SU-DHL-6 (cell line): ENCODE data around the gene QPRT.
"Not testable (repeated sequence)": the region's sequence is repeated elsewhere in the genome, so short reads cannot be mapped to it uniquely, and the experiment has no call there.

Source experiments
- H2AFZ ChIP-seq: fragments of 200-600 bp; sonication (generic); 2 replicates; pipeline ENCODE4 v1.6.1; 2014; ENCODE audit warnings: low read depth, mild to moderate bottlenecking, moderate library complexity, mixed read lengths, antibody characterized with exemption, low read length; ENCODE audit not compliant: severe bottlenecking
- H3F3A ChIP-seq: fragments of 200-600 bp; shearing (Covaris generic); 2 replicates; pipeline ENCODE4 v1.6.0; 2016; ENCODE audit warnings: antibody characterized with exemption, mild to moderate bottlenecking; ENCODE audit not compliant: insufficient read depth
- H3K27ac ChIP-seq: fragments of 200-600 bp; sonication (generic); 2 replicates; pipeline ENCODE4 v1.5.1; 2016; ENCODE audit warnings: low read depth, mild to moderate bottlenecking, low read length, moderate library complexity, mixed read lengths
- H3K27me3 ChIP-seq: fragments of 200-600 bp; sonication (generic), shearing (Covaris generic); 2 replicates; pipeline ENCODE4 v1.6.0; 2014; ENCODE audit warnings: mild to moderate bottlenecking, low read length
- H3K36me3 ChIP-seq: fragments of 200-600 bp; sonication (generic); 2 replicates; pipeline ENCODE4 v1.6.1; 2014; ENCODE audit warnings: mild to moderate bottlenecking, low read length, mixed read lengths
- H3K4me2 ChIP-seq: fragments of 300-600, 200-600 bp; shearing (Covaris generic), sonication (generic); 2 replicates; pipeline ENCODE4 v1.6.0; 2014; ENCODE audit warnings: low read length, low read depth, mild to moderate bottlenecking; ENCODE audit not compliant: poor library complexity, severe bottlenecking
- H3K4me3 ChIP-seq: fragments of 200-600 bp; sonication (generic); 2 replicates; pipeline ENCODE4 v1.5.1; 2014; ENCODE audit warnings: antibody characterized with exemption, low read length, mild to moderate bottlenecking, mixed read lengths; ENCODE audit not compliant: insufficient read depth, poor library complexity, severe bottlenecking
- H3K79me2 ChIP-seq: fragments of 200-600 bp; sonication (generic); 2 replicates; pipeline ENCODE4 v1.6.1; 2014; ENCODE audit warnings: mild to moderate bottlenecking, low read length, moderate library complexity; ENCODE audit not compliant: insufficient read depth
- H3K9ac ChIP-seq: fragments of 200-600 bp; sonication (generic); 2 replicates; pipeline ENCODE4 v1.7.0; 2014; ENCODE audit warnings: mild to moderate bottlenecking, low read length
- H3K9me2 ChIP-seq: fragments of 200-600 bp; sonication (generic); replicated peaks from 2 replicates; pipeline ENCODE4 v1.6.1; 2014; ENCODE audit warnings: low read length; ENCODE audit not compliant: insufficient read depth
- H3K9me3 ChIP-seq: fragments of 200-600 bp; sonication (generic); 2 replicates; pipeline ENCODE4 v1.6.1; 2014; ENCODE audit warnings: low read length, mixed read lengths; ENCODE audit not compliant: insufficient read depth
- H4K20me1 ChIP-seq: fragments of 200-600 bp; sonication (generic); 2 replicates; pipeline ENCODE4 v1.6.1; 2014; ENCODE audit warnings: low read depth, mild to moderate bottlenecking, antibody characterized with exemption, low read length, moderate library complexity, mixed read lengths
- CTCF ChIP-seq: fragments of 200-600 bp; sonication (generic); IDR thresholded peaks from one replicate; pipeline ENCODE4 v1.5.1; 2017; ENCODE audit warnings: antibody characterized with exemption, mild to moderate bottlenecking, low read length, moderate library complexity; ENCODE audit not compliant: insufficient read depth, poor library complexity, severe bottlenecking
- EZH2phosphoT487 ChIP-seq: fragments of 200-600 bp; sonication (generic), shearing (Covaris generic); conservative IDR thresholded peaks from 2 replicates; pipeline ENCODE4 v1.6.1; 2018; ENCODE audit warnings: mild to moderate bottlenecking, antibody characterized with exemption, low read length, moderate library complexity, mixed read lengths

The QPRT gene

GRCh38 chr16:29653471-29653870, 25.5 kb upstream of the QPRT start:
- Histone ChIP-seq H3K27me3 (no peaks in the 10 kb centered on the region), H3K9me3 (no peaks in the 10 kb centered on the region), H3K9me2 (no peaks in the 10 kb centered on the region), H3K9ac (no peak overlapping the region), H2AFZ (no peak overlapping the region), H3K4me3 (no peak overlapping the region), H3F3A (no peaks in the 10 kb centered on the region), H3K36me3 (no peaks in the 10 kb centered on the region), H4K20me1 (no peaks in the 10 kb centered on the region), H3K27ac (no peak overlapping the region), H3K79me2 (no peaks in the 10 kb centered on the region), H3K4me2 (peak overlapping the region; percentile 19)
- TF ChIP-seq EZH2phosphoT487 (no peak), CTCF (no peak)

DNA sequence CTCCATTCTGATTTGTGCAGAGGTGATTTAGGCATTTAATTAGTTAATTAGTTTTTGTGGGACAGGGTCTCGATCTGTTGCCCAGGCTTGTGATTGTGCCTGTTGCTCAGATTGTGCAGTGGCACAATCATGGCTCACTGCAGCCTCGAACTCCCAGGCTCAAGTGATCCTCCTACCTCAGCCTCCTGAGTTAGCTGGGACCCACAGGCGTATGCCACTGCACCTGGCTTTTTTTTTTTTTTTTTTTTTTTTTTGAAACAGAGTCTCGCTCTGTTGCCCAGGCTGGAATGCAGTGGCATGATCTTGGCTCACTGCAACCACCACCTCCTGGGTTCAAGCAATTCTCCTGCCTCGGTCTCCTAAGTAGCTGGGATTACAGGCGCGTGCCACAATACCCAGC, 25.1 kb upstream of the QPRT start:
- not testable (repeated sequence) for H3K9me3 ChIP-seq
- peak overlapping the region; percentile 19 for H3K4me2 ChIP-seq

GRCh38 chr16:29656688-29657523, 22.1 kb upstream of the QPRT start:
- Histone ChIP-seq H3K36me3 (no peaks in the 10 kb centered on the region), H3K9me2 (no peaks in the 10 kb centered on the region), H3K4me3 (no peak overlapping the region), H3K9me3 (no peaks in the 10 kb centered on the region), H4K20me1 (no peaks in the 10 kb centered on the region), H3K27ac (no peak overlapping the region), H3K9ac (no peak overlapping the region), H3K27me3 (no peaks in the 10 kb centered on the region), H2AFZ (no peak overlapping the region), H3K79me2 (no peaks in the 10 kb centered on the region), H3F3A (no peaks in the 10 kb centered on the region), H3K4me2 (no peak overlapping the region)
- TF ChIP-seq CTCF (no peak), EZH2phosphoT487 (no peak)

More for the DNA sequence above, 25.1 kb upstream of the QPRT start:
- not testable (repeated sequence) for H3K4me3 ChIP-seq, H3K9ac ChIP-seq, H3K79me2 ChIP-seq, H4K20me1 ChIP-seq, H3F3A ChIP-seq, H3K36me3 ChIP-seq, H3K9me2 ChIP-seq, H3K27me3 ChIP-seq, H3K27ac ChIP-seq, H2AFZ ChIP-seq

DNA sequence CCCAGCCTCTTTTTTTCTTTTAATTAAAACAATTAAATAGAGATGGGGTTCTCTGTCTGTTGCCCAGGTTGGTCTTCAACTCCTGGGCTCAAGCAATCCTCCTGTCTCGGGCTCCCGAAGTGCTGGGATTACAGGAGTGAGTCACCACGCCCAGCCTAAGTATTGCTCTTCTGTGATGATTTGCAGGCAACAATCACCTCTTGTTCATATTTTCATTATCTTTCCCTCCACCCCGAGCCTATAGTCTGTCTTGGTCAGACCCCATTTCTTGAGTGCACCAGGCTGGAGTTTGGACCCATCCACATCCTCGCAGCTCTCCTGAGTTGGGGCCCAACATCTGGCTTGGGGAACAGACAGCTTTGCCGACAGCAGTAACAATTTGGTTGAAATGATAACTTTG, 20.3 kb upstream of the QPRT start:
- Histone ChIP-seq H3K9me3 (no peaks in the 10 kb centered on the region), H3K36me3 (no peaks in the 10 kb centered on the region), H3K27me3 (no peaks in the 10 kb centered on the region), H3K4me3 (no peak overlapping the region), H3K27ac (no peak overlapping the region), H2AFZ (no peak overlapping the region), H3K9ac (no peak overlapping the region), H3K9me2 (no peaks in the 10 kb centered on the region), H4K20me1 (no peaks in the 10 kb centered on the region), H3F3A (no peaks in the 10 kb centered on the region), H3K79me2 (no peaks in the 10 kb centered on the region), H3K4me2 (no peak overlapping the region)
- TF ChIP-seq EZH2phosphoT487, result no peak
- TF ChIP-seq CTCF, result no peak
